BLaER1 treated with 17β-estradiol and CSF1 and Interleukin-3, amounts not matched to agents 10 nM and 100 nM (cell line): ENCODE results near the gene TUBD1.

Experiments used
- H3K27ac ChIP-seq, 11 experiments: shearing (Covaris generic); formaldehyde crosslinking; 2 replicates each; pipeline ENCODE4 v1.8.1; 2022
- H3K27me3 ChIP-seq, 11 experiments: shearing (Covaris generic); formaldehyde crosslinking; 2 replicates each; pipeline ENCODE4 v1.8.1; 2022
- H3K36me3 ChIP-seq, 11 experiments: shearing (Covaris generic); formaldehyde crosslinking; 2 replicates each; pipeline ENCODE4 v1.8.1; 2022
- H3K4me1 ChIP-seq, 10 experiments: shearing (Covaris generic); formaldehyde crosslinking; 2 replicates each; pipeline ENCODE4 v1.8.1; 2022
- H3K4me2 ChIP-seq, 11 experiments: shearing (Covaris generic); formaldehyde crosslinking; 2 replicates each; pipeline ENCODE4 v1.8.1; 2022
- H3K4me3 ChIP-seq, 10 experiments: shearing (Covaris generic); formaldehyde crosslinking; 2 replicates each; pipeline ENCODE4 v1.8.1; 2022
- H3K9ac ChIP-seq, 11 experiments: shearing (Covaris generic); formaldehyde crosslinking; 2 replicates each; pipeline ENCODE4 v1.8.1; 2022
- H3K9me3 ChIP-seq, 11 experiments: shearing (Covaris generic); formaldehyde crosslinking; replicated peaks in 1 of 11; 2 replicates each; pipeline ENCODE4 v1.8.1; 2022
- H4K20me1 ChIP-seq, 11 experiments: shearing (Covaris generic); formaldehyde crosslinking; 2 replicates each; pipeline ENCODE4 v1.8.1; 2022
- Cebpa-rat ChIP-seq, 11 experiments: shearing (Covaris generic); IDR thresholded peaks; 2 replicates each; pipeline ENCODE4 v1.8.1; 2022

TUBD1 gene

DNA sequence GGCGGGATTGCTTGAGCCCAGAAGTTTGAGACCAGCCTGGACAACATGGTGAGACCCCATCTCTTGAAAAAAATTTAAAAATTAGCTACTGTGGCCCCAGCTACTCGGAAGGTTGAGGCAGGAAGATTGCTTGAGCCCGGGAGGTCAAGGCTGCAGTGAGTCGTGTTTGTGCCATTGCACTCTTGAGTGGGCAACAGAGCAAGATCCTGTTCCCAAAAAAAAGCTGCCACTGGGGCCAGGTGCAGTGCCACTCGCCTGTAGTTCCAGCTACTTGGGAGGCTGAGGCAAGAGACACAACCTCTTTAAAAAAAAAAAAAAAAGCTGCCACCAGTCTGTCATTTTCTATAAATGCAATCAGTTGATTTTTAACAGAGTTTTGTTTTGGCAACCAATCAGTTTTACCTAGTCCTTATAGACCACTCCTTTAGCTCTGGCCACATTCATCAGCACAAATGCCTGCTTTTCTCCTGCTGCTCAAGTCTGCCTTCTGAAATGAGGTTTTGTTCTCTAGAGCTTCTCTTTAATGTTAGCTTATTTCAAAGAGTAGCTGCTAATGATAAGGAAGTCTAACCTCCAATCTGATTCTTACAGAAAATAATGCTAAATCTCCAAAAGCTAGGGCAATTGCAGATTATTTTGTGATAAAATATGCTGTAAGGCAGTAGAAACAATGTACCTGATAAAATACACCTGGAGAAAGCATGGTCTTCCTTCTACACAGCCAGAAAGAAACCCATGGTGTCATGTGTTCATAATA is 64.8 kb downstream of the TUBD1 start:
- peak overlapping the region in 4 of 10 experiments; percentile 32 to 49 (median 37); a peak in 6 of 20 replicates for H3K4me3 ChIP-seq
- peak overlapping the region; percentile 70 to 80 (median 74); a peak in 20 of 22 replicates for H3K9ac ChIP-seq
- H3K36me3 ChIP-seq: peaks cover 0 to 28% (median 12%) of the 10 kb centered on the region in 11 experiments; a peak in 17 of 22 replicates
- H3K27ac ChIP-seq: peak overlapping the region; percentile 68 to 91 (median 86)
- no peaks in the 10 kb centered on the region; a peak in 1 of 22 replicates for H3K9me3 ChIP-seq
- peak overlapping the region; percentile 77 to 93 (median 86) for H3K4me2 ChIP-seq
- no peaks in the 10 kb centered on the region for H3K27me3 ChIP-seq
- no peaks in the 10 kb centered on the region for H4K20me1 ChIP-seq
- H3K4me1 ChIP-seq: peaks cover 75 to 90% (median 81%) of the 10 kb centered on the region in 10 experiments
- no peak for TF ChIP-seq Cebpa-rat (IDR thresholded peaks at IDR 0.05)

DNA sequence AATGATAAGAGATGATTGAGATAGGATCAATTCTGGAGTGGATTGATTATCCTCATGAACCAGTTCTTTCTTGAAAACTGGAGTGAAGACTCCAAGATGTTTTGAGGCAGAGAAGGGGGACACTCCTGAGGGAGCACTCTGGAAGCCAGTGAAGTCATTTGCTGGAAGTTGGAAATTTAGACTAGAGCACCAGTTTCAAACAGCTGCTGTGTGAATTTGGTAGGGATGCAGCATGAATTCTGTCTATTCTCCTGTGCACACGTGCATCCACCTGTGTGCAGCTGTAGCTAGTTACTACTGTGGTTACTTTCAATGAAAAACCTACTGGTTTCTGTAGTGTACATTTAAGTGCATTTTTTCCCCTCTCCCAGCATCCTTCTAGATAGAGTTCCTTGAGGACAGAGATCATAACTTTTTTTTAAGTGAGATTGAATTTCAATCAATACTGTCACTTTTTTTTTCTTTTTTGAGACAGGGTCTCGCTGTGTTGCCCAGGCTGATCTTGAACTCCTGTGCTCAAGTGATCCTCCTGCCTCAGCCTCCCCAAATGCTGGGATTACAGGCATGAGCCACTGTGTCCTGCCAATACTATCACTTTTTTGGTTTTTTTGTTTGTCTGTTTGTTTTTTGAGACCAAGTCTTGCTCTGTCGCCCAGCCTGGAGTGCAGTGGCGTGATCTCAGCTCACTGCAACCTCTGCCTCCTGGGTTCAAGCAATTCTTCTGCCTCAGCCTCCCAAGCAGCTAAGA is 65.9 kb downstream of the TUBD1 start:
- H3K9ac ChIP-seq: peak overlapping the region in 9 of 11 experiments; percentile 70 to 80 (median 74); a peak in 10 of 22 replicates
- peaks cover 10 to 38% (median 22%) of the 10 kb centered on the region in 11 experiments; a peak in 21 of 22 replicates for H3K36me3 ChIP-seq
- H3K27ac ChIP-seq: peak overlapping the region; percentile 68 to 91 (median 86); a peak in 21 of 22 replicates
- no peak for TF ChIP-seq Cebpa-rat (IDR thresholded peaks at IDR 0.05)
- H4K20me1 ChIP-seq: no peaks in the 10 kb centered on the region
- no peaks in the 10 kb centered on the region; a peak in 1 of 22 replicates for H3K9me3 ChIP-seq
- peaks cover 66 to 83% (median 72%) of the 10 kb centered on the region in 10 experiments for H3K4me1 ChIP-seq
- peak overlapping the region; percentile 77 to 93 (median 86) for H3K4me2 ChIP-seq
- no peaks in the 10 kb centered on the region for H3K27me3 ChIP-seq
- H3K4me3 ChIP-seq: 0 out of 20 replicates have a peak overlapping the region, but pooled peaks of 1 of the 10 experiments have one; percentile 49

DNA sequence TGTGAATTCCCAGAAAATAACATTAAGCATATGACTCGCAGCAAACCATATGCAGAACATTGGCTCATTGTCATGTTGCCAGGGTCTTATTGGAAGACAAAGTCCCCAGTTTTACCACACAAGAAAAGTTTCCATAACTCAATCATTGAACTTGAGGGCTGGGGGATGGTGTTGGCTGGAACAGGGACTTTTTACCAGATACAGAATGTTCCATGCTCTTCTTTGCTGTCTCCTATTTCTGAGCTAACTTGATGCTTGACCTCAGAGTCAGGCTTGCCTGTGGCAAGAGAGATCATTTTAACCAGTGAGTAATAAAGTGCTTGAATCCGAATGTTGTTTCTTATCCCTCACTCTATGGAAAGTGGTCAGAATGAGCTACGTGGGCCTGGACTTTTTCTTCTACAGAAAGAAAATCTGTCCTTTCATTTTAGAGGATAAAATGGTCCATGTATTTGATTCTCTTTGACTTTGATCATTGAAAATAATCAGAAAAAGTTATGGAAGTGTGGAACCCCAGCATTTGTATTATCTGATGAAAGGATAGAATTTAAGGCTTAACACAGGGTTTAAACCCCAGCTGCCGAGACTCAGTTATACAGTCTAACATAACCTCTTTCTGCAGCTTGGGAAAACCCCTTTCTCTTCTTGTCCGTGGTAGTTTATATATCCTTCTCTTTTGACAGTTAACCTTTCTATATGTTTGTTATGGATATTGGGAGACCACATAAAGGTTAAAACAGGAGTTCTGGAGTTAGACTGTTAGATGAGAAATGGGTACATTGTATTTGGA is 67.0 kb downstream of the TUBD1 start:
- Histone ChIP-seq H3K4me2 (peak overlapping the region; percentile 77 to 93 (median 86)), H3K27me3 (no peaks in the 10 kb centered on the region), H3K36me3 (peaks cover 16 to 50% (median 31%) of the 10 kb centered on the region in 11 experiments), H3K4me3 (no peak overlapping the region), H4K20me1 (no peaks in the 10 kb centered on the region), H3K9ac (peak overlapping the region in 2 of 11 experiments; percentile 2 to 3; a peak in 2 of 22 replicates), H3K9me3 (no peaks in the 10 kb centered on the region; a peak in 1 of 22 replicates), H3K27ac (peak overlapping the region; percentile 3 to 91 (median 85); a peak in 17 of 22 replicates), H3K4me1 (peaks cover 55 to 71% (median 61%) of the 10 kb centered on the region in 10 experiments)
- no peak for TF ChIP-seq Cebpa-rat (IDR thresholded peaks at IDR 0.05)

DNA sequence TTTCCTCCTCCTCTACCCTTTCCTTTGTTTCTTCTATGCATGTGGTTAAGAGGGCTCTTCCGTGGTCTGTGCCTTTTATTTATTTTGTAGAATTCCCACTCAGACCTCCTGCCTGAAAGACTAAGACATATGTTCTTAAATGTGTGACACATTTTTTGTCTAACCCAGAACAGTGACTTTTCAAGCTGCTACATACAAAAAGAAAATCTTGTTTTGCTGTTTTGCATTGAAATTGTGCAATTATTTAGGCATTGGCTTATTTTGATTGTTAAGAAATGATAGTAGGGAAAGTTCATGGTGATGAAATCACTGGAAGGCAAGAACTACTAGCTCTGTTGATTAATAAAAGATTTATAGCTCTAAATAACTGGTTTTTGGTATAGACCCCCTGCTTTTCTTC is 76.8 kb downstream of the TUBD1 start:
- Histone ChIP-seq H3K4me3 (no peak overlapping the region), H3K4me2 (peak overlapping the region in 3 of 11 experiments; percentile 0 to 36 (median 14); a peak in 4 of 22 replicates), H3K9ac (no peak overlapping the region), H3K36me3 (peaks cover 22 to 86% (median 58%) of the 10 kb centered on the region in 11 experiments), H3K4me1 (peaks cover 14 to 66% (median 35%) of the 10 kb centered on the region in 10 experiments), H4K20me1 (no peaks in the 10 kb centered on the region), H3K9me3 (no peaks in the 10 kb centered on the region), H3K27ac (peak overlapping the region in 10 of 11 experiments; percentile 3 to 85 (median 26); a peak in 14 of 22 replicates), H3K27me3 (no peaks in the 10 kb centered on the region)
- 0 out of 22 replicates have a peak, but pooled peaks of 1 of the 11 experiments have one; percentile 26 for TF ChIP-seq Cebpa-rat (IDR thresholded peaks at IDR 0.05)

DNA sequence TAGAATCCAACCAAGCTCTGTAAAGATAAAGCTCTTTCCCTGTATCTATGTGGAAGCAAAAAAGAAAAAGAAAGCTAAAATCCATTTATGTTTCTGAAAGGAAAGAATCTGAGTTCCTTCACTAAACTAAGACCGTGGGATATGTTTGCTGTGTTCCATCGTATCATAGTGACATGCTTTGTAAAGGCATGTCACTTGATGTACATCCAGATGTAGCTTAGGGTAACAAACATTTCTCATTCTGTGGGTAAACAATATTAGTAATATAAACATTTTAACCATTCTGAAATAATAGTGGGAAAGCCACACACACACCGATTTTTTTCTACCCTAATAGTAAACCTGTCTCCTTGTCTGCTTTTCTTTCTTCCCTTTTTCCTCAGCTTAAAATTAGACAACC is 78.1 kb downstream of the TUBD1 start:
- Histone ChIP-seq H3K4me1 (peaks cover 14 to 73% (median 38%) of the 10 kb centered on the region in 10 experiments), H3K9me3 (no peaks in the 10 kb centered on the region), H3K4me2 (peak overlapping the region in 4 of 11 experiments; percentile 13 to 93 (median 32); a peak in 5 of 22 replicates), H3K27me3 (no peaks in the 10 kb centered on the region), H3K9ac (peak overlapping the region in 1 of 11 experiments; percentile 3; a peak in 1 of 22 replicates), H3K4me3 (no peak overlapping the region), H3K36me3 (peaks cover 26 to 84% (median 60%) of the 10 kb centered on the region in 11 experiments), H4K20me1 (no peaks in the 10 kb centered on the region), H3K27ac (peak overlapping the region in 8 of 11 experiments; percentile 3 to 85 (median 22); a peak in 14 of 22 replicates)
- no peak for TF ChIP-seq Cebpa-rat (IDR thresholded peaks at IDR 0.05)

DNA sequence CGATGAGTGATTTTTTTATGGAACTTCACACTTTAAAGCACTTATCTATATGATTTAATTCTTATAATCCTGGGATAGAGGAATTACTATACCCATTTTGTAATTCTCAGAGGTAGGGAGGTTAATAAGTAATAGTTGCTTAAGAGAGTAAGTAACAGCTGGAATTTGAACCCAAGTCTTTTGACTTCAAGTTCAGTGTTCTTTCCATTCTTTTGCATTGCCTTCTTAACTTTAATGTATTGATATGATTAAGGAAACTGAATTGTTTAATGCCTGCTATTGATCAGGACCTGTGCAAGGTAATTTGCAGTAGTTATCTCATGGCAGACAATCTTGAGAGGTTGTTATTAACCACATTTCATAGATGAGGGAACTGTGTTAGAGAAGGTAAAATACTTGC is 78.5 kb downstream of the TUBD1 start:
- H3K27ac ChIP-seq: peak overlapping the region in 8 of 11 experiments; percentile 3 to 85 (median 22); a peak in 14 of 22 replicates
- no peaks in the 10 kb centered on the region for H3K9me3 ChIP-seq
- H3K9ac ChIP-seq: 0 out of 22 replicates have a peak overlapping the region, but pooled peaks of 1 of the 11 experiments have one; percentile 3
- peaks cover 14 to 71% (median 38%) of the 10 kb centered on the region in 10 experiments for H3K4me1 ChIP-seq
- H3K36me3 ChIP-seq: peaks cover 27 to 84% (median 58%) of the 10 kb centered on the region in 11 experiments
- H3K27me3 ChIP-seq: no peaks in the 10 kb centered on the region
- TF ChIP-seq Cebpa-rat (IDR thresholded peaks at IDR 0.05): no peak
- no peak overlapping the region for H3K4me3 ChIP-seq
- peak overlapping the region in 4 of 11 experiments; percentile 13 to 93 (median 40); a peak in 6 of 22 replicates for H3K4me2 ChIP-seq
- no peaks in the 10 kb centered on the region for H4K20me1 ChIP-seq

DNA sequence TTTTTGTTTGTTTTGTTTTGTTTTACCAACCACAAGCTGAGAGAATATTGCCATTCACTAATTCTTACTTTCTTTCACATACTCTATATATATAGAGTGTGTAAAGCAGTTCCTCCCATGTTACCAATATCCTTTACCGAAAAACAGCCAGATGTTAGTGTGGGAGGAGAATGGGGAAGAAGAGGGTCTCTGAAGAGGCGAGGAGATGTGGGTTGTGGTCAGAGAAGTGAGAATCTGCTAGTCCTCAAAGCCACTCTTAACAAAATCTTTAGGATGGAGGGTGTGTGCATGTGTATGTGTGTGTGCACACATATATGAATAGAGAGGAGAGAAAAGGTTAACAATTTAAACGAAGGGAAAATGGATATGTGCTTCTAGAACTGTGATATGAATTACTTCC is 80.6 kb downstream of the TUBD1 start:
- H3K9me3 ChIP-seq: no peaks in the 10 kb centered on the region
- peaks cover 27 to 78% (median 53%) of the 10 kb centered on the region in 11 experiments for H3K36me3 ChIP-seq
- peak overlapping the region in 9 of 11 experiments; percentile 34 to 70 (median 55); a peak in 12 of 22 replicates for H3K9ac ChIP-seq
- no peaks in the 10 kb centered on the region for H3K27me3 ChIP-seq
- peak overlapping the region in 1 of 10 experiments; percentile 17; a peak in 3 of 20 replicates for H3K4me3 ChIP-seq
- H3K4me1 ChIP-seq: peaks cover 14 to 91% (median 38%) of the 10 kb centered on the region in 10 experiments
- H3K4me2 ChIP-seq: peak overlapping the region; percentile 24 to 93 (median 64); a peak in 20 of 22 replicates
- peak overlapping the region; percentile 64 to 85 (median 79) for H3K27ac ChIP-seq
- H4K20me1 ChIP-seq: no peaks in the 10 kb centered on the region
- no peak for TF ChIP-seq Cebpa-rat (IDR thresholded peaks at IDR 0.05)
